AG10803 (cell line): ENCODE results near the gene FBN1.

Experiments
- DNase-seq: peaks from one replicate; pipeline ENCODE4 v3.0.0; 2010; ENCODE audit warnings: low read depth
- H3K4me3 ChIP-seq: 2 replicates; pipeline ENCODE4 v1.5.1; 2011; ENCODE audit warnings: mild to moderate bottlenecking, low read length, control low read depth
- TF ChIP-seq, protein P1 (sequence below): conservative IDR thresholded peaks from 2 replicates; pipeline ENCODE4 v1.5.1; 2011; ENCODE audit warnings: mild to moderate bottlenecking, low read length, control low read depth, inconsistent platforms

Gene FBN1

DNA sequence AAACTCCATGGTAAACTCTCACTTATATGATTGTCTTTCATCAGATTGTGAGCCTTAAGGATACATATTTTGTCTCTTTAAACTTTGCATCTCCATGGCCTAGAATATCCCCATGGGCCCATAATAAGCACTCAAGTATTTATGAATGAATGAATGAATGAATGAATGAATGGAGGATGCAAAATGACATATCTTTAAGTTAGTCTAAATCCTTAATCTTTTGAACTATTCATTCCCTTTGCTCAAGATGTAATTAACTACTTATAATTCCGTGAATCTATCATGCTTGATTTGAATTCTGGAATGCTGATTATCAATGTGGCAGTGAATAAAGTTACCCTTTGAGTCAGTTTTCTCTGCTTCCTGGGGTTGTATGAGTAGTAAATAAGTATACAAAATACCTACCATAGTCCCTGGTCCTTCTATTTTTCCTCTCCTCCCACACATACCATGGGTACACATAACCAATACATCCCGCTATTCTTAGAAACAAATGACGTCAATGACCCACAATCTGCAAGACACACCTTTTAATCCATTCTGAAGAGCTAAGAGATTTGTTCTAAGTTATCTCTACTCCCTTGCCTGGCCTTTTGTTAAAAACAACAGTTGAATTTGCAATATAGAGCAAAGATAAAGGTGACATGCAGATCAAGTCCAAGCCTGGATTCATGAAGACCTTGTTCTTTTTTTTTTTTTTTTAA is 94.5 kb downstream of the FBN1 start:
- DNase-seq: no peak
- no peak overlapping the region for H3K4me3 ChIP-seq
- TF ChIP-seq, protein P1, sequence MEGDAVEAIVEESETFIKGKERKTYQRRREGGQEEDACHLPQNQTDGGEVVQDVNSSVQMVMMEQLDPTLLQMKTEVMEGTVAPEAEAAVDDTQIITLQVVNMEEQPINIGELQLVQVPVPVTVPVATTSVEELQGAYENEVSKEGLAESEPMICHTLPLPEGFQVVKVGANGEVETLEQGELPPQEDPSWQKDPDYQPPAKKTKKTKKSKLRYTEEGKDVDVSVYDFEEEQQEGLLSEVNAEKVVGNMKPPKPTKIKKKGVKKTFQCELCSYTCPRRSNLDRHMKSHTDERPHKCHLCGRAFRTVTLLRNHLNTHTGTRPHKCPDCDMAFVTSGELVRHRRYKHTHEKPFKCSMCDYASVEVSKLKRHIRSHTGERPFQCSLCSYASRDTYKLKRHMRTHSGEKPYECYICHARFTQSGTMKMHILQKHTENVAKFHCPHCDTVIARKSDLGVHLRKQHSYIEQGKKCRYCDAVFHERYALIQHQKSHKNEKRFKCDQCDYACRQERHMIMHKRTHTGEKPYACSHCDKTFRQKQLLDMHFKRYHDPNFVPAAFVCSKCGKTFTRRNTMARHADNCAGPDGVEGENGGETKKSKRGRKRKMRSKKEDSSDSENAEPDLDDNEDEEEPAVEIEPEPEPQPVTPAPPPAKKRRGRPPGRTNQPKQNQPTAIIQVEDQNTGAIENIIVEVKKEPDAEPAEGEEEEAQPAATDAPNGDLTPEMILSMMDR: no peak

DNA sequence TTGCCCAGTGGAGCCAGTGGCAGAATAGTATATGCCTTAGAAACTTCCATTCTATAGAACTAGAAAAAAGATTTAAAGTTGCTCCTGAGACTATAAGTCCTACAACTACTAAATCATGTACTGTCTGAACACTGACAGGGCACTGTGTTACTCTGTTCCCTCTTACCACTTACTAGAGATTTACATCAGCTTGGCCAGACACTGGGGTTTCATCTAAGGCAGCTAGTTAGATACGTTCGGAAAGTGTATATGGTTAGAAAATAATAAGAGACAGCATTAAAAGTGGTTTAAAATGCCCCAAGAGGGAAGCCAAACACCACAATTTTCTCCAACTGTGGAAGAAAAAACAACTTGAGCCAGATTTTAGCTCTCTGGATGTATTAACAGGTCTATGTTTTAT is 97.1 kb downstream of the FBN1 start:
- DNase-seq: no peak
- TF ChIP-seq, protein P1: no peak
- H3K4me3 ChIP-seq: no peak overlapping the region

DNA sequence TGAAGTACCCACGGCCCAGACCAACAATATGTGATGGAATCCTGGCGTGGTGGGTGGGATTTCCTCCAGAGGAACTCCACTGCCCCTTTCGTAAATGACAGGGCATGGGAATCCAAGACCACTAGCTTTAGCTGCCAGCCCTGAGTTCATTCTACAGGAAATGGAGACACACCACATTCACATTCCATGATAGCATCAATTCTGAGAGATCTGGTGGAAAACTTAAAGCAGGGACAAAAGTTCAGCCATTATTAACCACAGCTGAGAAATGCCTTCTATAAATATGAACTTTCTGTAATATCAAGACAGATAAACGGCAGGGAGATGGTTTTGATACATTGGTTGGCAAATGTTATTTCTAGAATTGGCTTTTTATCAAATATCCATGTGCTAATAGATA is 98.2 kb downstream of the FBN1 start:
- no peak overlapping the region for H3K4me3 ChIP-seq
- DNase-seq: peak; percentile 72
- TF ChIP-seq, protein P1: no peak

DNA sequence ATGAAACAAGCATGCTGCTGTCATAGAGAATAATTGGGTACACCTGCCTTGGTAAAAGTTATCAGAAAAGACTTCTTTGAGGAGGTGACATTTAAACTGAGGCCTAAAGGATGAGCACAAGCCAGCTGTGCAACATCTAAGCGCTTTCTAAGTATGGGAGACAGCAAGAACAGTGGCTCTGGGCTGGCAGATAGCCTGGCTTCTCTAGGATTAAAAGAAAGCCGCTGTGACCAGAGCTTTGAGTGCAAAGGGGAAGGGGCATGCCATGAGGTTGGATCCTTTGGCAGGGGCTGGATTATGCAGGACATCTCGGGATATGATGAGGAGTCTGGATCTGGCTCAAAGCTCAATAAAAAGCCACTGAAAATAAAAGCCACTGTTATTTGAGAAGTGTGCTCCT is 99.2 kb downstream of the FBN1 start:
- DNase-seq: no peak
- TF ChIP-seq, protein P1: no peak
- no peak overlapping the region for H3K4me3 ChIP-seq

DNA sequence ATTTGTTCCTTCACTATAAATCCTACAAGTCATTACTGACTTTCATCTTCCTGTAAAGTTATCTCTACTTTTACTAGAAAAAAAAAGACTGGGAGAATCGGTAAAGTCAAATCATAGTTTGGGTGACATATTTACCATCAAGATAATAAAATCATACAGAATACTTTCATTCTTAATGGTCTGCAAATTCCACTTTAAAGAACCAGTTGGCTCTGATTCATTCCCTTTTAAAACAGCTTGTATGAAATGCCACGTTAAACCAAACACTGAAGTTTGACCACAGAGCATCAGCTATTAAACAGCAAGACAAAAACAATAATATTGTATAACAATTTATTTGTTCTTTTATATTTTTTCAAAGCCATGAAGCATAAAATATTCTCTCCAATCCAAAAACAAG is 100.7 kb downstream of the FBN1 start:
- H3K4me3 ChIP-seq: no peak overlapping the region
- peak; percentile 49 for DNase-seq
- TF ChIP-seq, protein P1: no peak

DNA sequence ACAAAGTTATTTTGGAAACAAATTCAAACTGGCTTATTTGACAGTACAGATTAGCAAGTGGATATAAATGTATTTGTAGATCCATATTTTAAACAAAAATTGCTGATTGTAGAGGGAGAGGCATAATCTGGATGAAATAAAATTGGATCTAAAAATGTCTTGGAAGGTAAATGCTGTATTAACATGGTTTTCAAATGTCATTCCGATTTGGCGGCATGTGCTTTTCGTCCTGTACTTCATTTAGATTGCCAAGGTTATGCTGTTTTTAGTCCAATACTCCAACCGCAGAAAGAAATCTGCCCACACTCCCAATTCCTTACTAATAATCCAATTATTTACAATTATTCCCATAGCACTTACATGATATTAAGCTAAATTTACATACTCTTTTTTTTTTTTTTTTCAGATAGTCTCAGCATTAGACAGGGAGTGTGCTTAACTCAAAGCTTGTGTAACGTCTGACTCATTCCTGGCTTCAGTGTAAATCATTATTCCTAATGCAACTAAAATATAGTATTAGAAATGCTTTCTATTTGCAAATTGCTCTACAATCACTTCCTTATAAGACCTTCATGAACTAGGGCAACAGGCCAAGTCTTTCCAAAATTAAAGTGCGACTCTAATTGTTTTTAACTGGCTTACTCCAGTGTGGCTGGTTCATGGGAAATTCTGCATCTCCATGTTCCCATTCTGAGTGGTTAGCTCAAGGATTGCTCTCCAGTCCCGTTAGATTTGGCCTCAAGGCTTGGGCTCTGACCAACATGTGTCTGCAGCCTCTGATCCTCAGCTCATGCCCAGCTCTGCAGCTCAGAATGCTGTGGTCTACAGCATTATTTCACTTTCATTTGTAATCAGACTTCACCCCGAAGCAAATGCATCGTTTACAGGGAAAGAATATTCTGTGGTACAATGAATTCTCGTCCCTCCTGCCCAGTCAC is 103.9 kb downstream of the FBN1 start:
- TF ChIP-seq, protein P1: no peak
- DNase-seq: peak; percentile 91
- H3K4me3 ChIP-seq: peak overlapping the region; percentile 48
